ENCODE results near the gene LGSN. TPM values are rescaled to one million over a fixed set of nuclear protein-coding genes. Genes with fewer than 3 reads are reported as not detected.

The LGSN gene
- total and polyA plus RNA-seq, 2 experiments from 2014 or later: 0.15 to 0.45 TPM

DNA sequence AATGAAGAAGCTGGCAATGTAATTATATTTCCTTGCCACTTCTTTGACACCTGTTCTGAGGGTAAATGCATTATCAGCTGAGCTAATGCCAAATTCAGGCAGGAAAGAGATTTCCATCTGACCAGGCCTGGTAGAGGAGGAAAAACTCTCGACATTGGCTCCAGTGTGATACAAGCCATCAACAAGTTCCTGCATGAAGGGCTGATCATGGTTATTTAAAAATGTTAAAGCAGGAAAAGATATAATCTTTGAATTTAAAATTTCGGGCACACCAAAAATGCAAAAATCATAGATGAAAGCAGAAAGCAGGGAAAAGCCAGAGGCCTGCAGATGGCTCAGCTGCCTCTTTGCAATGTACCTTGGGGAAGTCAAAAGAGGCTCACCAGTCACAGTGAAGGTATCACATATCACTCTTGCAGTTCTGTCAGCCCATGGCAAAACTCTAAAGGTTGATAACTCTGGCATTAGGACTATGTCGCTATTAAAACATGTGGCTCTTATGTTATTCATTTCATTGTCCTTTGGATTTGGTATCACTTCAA is 39.1 kb downstream of the LGSN start:
- Histone ChIP-seq H3K4me2 (no peak overlapping the region), H4K20me1 (replicated peaks; ENCODE audit: insufficient read depth) (no peaks in the 10 kb centered on the region), H3K27ac (ENCODE audit: low read depth) (no peak overlapping the region), H3K9me2 (ENCODE audit: insufficient read depth) (no peaks in the 10 kb centered on the region; the same call in 1 of the 2 replicates), H3K79me2 (replicated peaks; ENCODE audit: insufficient read depth) (no peaks in the 10 kb centered on the region), H3K4me3 (no peak overlapping the region), H3K27me3 (ENCODE audit: insufficient read depth) (no peaks in the 10 kb centered on the region), H2AFZ (peak overlapping the region; percentile 8; the same call in 1 of the 2 replicates), H3K36me3 (ENCODE audit: insufficient read depth) (no peaks in the 10 kb centered on the region), H3K4me1 (ENCODE audit: insufficient read depth) (peaks cover 15% of the 10 kb centered on the region), H3F3A (replicated peaks; ENCODE audit: low read depth) (no peaks in the 10 kb centered on the region)
- Mint-ChIP-seq H3K36me3 (ENCODE audit: low read depth) (no peaks in the 10 kb centered on the region), H3K4me1 (peaks cover 17% of the 10 kb centered on the region), H3K9me3 (peaks cover 3% of the 10 kb centered on the region; the same call in 1 of the 3 replicates), H3K4me3 (no peak overlapping the region), H3K27me3 (ENCODE audit: insufficient read depth, low read depth, poor library complexity) (peaks cover 2% of the 10 kb centered on the region), H3K27ac (no peak overlapping the region)
- TF ChIP-seq, protein P1, sequence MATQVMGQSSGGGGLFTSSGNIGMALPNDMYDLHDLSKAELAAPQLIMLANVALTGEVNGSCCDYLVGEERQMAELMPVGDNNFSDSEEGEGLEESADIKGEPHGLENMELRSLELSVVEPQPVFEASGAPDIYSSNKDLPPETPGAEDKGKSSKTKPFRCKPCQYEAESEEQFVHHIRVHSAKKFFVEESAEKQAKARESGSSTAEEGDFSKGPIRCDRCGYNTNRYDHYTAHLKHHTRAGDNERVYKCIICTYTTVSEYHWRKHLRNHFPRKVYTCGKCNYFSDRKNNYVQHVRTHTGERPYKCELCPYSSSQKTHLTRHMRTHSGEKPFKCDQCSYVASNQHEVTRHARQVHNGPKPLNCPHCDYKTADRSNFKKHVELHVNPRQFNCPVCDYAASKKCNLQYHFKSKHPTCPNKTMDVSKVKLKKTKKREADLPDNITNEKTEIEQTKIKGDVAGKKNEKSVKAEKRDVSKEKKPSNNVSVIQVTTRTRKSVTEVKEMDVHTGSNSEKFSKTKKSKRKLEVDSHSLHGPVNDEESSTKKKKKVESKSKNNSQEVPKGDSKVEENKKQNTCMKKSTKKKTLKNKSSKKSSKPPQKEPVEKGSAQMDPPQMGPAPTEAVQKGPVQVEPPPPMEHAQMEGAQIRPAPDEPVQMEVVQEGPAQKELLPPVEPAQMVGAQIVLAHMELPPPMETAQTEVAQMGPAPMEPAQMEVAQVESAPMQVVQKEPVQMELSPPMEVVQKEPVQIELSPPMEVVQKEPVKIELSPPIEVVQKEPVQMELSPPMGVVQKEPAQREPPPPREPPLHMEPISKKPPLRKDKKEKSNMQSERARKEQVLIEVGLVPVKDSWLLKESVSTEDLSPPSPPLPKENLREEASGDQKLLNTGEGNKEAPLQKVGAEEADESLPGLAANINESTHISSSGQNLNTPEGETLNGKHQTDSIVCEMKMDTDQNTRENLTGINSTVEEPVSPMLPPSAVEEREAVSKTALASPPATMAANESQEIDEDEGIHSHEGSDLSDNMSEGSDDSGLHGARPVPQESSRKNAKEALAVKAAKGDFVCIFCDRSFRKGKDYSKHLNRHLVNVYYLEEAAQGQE (IDR thresholded peaks at IDR 0.05; ENCODE audit: unreplicated experiment): no peak
- DNase-seq (ENCODE audit: low spot score) (peak; percentile 13), ATAC-seq (peak; percentile 41; the same call in 2 of the 3 replicates)

DNA sequence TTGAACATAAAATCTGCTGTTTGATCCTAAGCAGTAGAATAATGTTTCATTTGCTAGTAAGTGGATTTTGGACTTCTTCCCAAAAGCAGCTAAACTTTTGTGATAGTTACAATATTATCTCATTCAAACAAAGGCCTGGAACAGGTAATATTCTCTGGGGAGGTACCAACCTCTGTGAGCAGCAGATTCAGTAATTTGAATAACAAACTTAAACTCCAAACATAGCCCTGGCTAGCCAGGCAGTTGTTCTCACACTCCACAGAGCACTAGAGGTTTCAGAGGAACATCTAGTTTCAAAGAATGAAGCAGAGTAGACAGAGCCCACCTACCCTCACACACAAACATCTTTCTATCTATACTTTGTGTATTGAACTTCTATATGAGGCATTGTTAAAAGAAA is 40.9 kb downstream of the LGSN start:
- Histone ChIP-seq H3F3A (replicated peaks; ENCODE audit: low read depth) (no peaks in the 10 kb centered on the region), H3K9me2 (ENCODE audit: insufficient read depth) (no peaks in the 10 kb centered on the region; the same call in 1 of the 2 replicates), H3K4me3 (no peak overlapping the region), H3K4me1 (ENCODE audit: insufficient read depth) (peaks cover 8% of the 10 kb centered on the region), H3K79me2 (replicated peaks; ENCODE audit: insufficient read depth) (no peaks in the 10 kb centered on the region), H4K20me1 (replicated peaks; ENCODE audit: insufficient read depth) (no peaks in the 10 kb centered on the region), H3K27ac (ENCODE audit: low read depth) (no peak overlapping the region), H2AFZ (no peak overlapping the region), H3K4me2 (no peak overlapping the region), H3K27me3 (ENCODE audit: insufficient read depth) (no peaks in the 10 kb centered on the region), H3K36me3 (ENCODE audit: insufficient read depth) (no peaks in the 10 kb centered on the region)
- no peak for TF ChIP-seq NANOG (IDR thresholded peaks at IDR 0.05; ENCODE audit: borderline replicate concordance)
- TF ChIP-seq, protein P2, sequence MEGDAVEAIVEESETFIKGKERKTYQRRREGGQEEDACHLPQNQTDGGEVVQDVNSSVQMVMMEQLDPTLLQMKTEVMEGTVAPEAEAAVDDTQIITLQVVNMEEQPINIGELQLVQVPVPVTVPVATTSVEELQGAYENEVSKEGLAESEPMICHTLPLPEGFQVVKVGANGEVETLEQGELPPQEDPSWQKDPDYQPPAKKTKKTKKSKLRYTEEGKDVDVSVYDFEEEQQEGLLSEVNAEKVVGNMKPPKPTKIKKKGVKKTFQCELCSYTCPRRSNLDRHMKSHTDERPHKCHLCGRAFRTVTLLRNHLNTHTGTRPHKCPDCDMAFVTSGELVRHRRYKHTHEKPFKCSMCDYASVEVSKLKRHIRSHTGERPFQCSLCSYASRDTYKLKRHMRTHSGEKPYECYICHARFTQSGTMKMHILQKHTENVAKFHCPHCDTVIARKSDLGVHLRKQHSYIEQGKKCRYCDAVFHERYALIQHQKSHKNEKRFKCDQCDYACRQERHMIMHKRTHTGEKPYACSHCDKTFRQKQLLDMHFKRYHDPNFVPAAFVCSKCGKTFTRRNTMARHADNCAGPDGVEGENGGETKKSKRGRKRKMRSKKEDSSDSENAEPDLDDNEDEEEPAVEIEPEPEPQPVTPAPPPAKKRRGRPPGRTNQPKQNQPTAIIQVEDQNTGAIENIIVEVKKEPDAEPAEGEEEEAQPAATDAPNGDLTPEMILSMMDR (conservative IDR thresholded peaks at IDR 0.05; ENCODE audit: low read depth in 2 of 2): no peak
- TF ChIP-seq ZNF114 (CRISPR knock-in tag; IDR thresholded peaks at IDR 0.05): no peak
- Mint-ChIP-seq H3K36me3 (ENCODE audit: low read depth) (0 out of 3 replicates have a peak, but pooled peaks cover 3% of the 10 kb centered on the region), H3K4me1 (peaks cover 12% of the 10 kb centered on the region), H3K27me3 (ENCODE audit: insufficient read depth, low read depth, poor library complexity) (peaks cover 2% of the 10 kb centered on the region), H3K9me3 (peaks cover 10% of the 10 kb centered on the region; the same call in 2 of the 3 replicates), H3K27ac (no peak overlapping the region), H3K4me3 (no peak overlapping the region)
- DNase-seq (ENCODE audit: low spot score) (no peak), ATAC-seq (no peak)

Measured in GM23338 (cell line).